GM19467 (cell line): ENCODE measurements around the gene WDR72.
"Not testable (repeated sequence)": the region's sequence is repeated elsewhere in the genome, so short reads cannot be mapped to it uniquely, and the experiment has no call there.

ENCODE experiments used
- ATAC-seq: cut with Tn5 transposase; IDR thresholded peaks from one replicate; pipeline ENCODE4 v1.9.1; 2021; ENCODE audit warnings: mild to moderate bottlenecking, moderate library complexity; ENCODE audit not compliant: unreplicated experiment

The WDR72 gene

DNA sequence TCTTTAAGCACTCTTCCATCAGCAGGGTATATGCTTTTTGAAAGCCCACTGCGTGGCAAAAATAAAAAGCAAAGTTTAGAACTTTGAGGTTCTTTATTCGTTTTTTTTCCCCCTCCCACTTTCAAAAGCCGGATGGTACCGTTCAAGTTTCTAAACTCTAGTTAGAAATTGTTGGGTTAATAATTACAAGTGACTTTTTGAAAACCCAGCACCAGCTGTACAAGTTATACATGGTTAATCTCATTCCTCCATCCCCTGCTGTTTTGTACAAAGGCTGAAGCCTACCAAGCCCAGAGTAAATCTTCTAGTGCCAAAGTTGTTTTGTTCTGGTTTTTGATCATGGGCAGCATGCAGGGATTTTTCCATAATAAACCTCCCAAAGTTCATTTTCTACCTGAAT is 48.6 kb downstream of the WDR72 start:
- ATAC-seq: no peak

DNA sequence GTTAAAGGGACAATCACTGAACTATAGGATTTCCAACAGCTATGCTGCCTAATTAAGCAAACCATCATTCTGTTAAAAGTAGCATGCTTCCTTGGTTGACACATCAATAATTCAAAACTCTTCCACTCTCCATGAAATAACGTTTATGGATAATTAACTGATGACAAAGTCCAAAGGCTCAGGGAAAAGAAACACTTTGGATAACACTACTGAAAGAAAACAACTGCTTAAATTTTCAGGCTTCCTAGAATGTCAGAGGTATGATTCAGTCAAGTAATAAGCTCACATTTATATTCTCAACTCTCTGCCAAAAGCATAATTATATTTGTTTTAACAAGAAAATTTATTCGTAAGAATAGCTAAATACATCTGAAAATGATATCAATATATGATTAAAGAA is 49.6 kb downstream of the WDR72 start:
- ATAC-seq: no peak

DNA sequence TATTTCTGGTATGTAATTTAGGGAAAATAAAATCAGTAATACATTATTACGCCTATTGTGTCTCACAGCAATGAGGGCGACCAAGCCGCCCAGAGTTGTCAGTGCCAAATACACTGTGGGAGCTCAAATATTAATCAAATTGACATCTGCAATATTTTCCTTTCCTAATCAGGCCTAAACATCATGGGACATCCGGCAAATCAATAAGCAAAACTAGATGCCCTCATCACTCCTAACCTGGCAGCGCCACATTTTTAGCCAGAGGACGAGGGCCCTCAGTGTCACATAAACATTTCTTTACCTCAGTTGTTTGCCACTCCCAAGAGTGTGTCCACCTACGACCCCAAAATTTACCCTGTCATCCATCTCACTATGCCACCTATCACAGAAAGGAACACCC is 64.1 kb downstream of the WDR72 start:
- ATAC-seq: no peak

DNA sequence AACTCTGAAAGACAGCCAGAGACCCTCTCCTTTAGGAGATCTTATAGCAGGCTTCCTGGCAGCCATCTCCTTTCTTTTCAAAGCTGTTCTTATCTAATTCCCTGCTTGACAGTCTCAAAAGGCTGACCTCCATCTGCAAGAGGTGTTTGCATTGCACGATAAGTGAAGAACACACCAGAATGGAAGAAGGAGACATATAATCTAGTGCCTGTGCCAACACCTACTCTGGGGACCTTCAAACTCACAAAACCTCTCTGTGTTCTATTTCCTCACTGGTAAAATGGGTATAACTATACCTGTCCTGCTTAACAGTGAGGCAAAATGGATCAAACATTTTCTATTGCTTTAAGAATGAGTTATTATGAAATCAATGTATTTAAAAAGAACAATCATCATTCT is 65.0 kb downstream of the WDR72 start:
- no peak for ATAC-seq

DNA sequence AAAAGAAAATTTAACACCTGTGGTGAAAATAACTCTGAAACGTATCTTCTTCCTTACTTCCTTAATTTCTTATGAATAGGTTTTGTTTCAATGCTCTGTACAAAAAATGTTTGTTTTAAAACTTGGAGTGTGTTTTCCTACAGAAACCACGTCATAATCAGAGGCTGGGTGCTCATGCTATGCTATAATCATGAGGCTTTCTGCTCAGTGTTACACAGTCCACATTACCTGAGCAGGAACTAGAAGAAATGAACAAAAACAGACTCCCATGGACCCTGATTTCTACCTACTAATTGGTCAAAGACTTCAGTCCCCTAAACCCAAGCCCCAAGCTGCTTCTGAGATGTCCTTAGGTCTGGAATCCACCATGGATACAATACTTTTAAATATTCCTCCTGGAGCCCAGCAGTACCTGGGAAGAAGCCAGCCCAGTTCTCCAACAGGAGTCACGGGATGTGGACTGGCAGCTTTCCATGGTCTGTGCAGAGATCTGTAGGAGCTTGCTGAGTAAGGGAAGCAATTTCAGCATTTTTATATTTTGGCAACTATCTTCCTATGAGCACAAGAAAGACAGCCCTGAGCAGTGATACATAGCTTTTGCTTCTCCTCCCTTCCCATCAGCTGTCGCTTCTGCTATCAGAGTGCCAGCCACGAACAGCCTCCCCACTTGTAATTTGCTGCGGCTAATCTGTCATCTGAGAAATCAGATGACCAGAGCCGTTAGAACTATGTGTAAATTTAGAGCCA is 65.6 kb downstream of the WDR72 start:
- ATAC-seq: no peak

DNA sequence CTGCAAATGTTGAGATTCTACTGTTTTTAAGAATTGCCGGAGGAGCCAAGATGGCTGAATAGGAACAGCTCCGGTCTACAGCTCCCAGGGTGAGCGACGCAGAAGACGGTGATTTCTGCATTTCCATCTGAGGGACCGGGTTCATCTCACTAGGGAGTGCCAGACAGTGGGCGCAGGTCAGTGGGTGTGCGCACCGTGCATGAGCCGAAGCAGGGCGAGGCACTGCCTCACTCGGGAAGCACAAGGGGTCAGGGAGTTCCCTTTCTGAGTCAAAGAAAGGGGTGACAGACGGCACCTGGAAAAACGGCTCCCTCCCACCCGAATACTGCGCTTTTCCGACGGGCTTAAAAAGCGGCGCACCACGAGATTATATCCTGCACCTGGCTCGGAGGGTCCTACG is 75.3 kb downstream of the WDR72 start:
- not testable (repeated sequence) for ATAC-seq

DNA sequence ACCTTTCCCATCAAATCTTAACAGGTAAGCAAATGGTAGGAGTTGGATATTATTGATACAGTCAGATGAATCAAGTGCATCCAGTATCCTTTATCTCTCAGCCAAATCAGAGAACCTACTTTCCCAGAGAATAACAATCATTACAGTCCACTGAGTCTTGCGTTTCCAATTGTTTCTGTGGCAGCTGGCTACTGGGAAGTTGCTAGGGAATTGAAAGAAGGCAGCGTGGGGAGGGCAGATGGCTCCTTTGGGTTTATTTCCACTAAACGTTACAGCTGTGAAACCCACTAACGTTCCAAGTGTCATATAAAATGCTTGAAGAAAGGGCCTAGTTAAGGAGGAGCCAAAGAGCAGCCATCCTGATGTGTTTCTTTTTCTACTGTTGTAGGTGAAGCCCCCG is 78.4 kb downstream of the WDR72 start:
- no peak for ATAC-seq

DNA sequence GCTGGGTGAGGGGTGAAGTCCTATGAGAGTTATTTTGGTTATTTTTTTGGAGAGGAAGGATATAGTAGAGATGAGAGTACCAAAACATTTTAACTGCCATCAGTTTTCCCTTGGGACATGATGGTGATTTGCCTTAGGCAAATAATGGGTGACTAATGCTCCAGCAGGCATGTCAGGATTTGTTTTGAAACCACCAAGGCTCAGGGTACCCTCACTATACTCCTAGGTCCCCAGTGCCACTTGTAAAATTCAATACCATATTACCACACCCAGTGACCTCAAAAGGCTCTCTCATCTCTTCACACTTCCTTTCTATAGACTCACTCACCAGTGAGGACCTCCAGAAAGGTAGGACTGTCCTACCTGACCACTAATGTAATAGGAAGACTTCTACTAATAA is 83.6 kb downstream of the WDR72 start:
- ATAC-seq: no peak

DNA sequence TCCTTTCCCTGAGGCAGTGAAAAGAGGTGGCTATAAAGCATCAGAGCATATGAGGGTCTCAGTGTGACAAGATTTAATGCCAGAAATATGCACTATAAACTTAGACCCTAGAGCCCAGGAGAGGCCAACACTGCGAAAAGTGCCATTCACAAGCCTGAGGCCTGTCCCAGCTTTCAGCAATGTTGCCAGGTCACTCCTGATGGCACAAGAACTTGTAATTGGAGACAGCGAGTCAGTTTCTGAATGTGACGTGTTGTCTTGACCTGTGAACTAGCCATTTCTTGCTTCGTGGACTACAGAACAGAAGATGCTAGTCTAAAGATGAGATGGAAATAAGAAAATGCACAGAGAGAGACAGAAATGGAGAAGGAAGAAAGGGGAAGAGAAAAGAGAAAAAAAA is 87.9 kb downstream of the WDR72 start:
- ATAC-seq: no peak

DNA sequence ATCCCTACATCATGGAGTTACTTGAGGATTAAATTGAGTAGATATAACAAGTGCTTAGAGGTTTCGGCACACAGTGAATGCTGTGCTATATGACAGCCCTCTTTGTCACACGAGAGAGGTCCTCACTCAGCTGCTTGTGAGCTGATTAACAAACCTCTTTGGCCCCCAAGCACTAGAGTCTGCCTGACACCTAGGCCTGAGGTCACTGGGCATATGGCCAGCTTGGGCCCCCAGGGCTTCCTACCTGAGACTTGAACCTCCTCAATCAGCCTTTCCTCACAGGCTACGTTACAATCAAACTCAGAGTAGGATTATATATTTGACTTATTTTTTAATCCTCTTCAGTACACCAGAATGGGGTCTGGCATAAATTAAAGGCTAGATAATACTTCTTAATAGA is 88.8 kb downstream of the WDR72 start:
- ATAC-seq: no peak

DNA sequence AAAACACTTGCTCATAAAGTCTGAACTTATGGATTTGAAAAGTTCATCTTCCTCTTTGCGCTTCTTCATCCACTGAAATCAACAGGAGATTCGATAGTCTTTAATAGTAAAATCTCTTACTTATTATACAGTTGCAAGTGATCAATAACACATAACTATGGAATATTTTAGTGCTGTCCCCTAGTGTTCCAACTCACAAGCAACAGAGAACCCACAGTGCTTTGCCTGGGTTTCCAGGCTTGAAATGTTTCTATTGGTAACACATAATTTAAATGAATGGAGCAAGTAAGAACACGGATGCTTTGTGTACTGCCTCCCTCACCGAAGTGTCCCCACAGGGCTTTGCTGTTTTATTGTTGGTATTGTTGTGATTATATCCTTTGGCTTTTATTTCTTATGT is 93.5 kb downstream of the WDR72 start:
- ATAC-seq: no peak

DNA sequence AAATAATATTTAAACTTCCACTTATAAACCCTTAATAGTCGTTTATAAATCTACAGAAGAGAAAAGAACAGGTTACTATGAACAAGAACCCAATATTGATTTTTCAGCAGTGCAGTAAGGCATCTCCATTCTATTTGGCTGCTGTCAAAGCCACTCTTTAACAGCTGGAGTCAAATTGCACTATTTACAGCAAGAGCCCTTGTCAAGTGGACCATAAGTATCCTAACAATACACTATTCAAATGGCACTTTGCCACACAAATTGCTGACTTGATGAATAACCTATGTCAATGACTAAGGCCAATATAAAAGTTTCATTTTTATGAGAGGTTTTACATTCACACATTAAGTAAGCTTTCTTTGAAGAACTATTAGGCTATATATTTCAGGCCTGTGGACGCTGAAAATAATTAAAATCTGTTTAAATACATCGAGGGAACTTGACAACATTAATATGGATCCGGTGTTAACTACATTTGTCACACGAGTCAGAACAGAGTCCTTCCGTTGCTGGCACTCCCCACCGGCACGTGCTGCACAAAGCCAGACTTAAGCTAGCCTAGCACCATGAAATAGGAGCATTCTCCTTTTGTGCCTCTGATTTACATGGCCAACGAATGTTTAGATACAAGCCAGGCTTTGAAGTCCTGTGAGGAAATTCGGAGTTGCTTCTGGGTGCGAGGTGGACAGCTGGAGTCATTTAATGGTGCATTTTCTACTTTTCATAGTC is 100.5 kb downstream of the WDR72 start:
- no peak for ATAC-seq

DNA sequence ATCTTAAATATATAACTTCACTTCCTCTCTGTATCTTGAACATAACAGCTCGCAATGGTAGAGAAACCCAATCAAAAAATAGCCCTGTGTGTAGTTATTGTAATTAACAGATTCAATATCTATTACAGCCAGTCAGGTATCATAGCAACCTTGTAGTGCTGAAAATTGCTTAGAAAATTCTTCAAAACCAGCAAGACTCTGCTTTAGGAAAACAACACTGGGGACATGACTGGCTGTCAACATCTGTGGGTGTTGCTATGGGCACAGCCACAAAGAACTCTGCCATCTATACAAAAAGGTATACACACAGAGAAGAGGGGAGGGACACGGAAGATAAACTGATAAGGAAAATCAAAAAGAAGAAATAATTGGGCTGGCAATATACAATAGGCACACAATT is 101.2 kb downstream of the WDR72 start:
- ATAC-seq: no peak

DNA sequence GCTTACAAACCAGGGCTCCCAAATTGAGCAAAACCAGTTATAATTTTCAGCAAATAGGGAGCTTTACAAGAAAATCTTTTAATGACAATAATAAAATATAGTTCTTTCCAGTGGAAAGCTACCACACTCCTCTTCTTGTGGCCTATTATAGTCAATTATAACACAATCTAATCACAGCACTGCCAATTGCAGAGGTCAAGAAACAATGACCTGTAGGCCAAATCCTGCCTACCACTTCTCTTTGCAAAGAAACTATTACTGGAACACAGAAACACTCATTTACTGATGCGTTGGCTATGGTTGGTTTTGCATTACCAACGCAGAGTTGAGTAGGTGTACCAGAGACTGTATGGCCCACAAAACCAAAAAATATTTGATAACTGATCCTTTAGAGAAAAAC is 110.5 kb downstream of the WDR72 start:
- no peak for ATAC-seq

DNA sequence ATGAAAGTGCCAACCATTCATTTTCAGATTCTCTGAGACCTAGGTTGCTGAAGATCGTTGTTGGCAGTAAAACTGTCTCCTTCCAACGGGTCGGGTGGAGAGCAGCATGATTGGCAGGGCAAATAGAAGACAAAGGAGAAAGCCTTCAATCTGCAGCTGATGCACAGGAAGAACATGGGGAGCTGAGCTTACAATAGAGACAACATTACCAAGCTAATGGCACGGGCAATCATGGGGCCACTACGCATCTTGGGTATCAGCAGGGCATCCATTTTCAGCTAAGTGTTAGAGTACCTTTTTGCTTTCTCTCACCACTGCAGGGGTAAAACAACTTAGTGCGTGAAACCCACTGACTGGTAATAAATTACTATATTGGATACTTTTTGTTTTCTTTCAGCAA is 114.8 kb downstream of the WDR72 start:
- no peak for ATAC-seq

DNA sequence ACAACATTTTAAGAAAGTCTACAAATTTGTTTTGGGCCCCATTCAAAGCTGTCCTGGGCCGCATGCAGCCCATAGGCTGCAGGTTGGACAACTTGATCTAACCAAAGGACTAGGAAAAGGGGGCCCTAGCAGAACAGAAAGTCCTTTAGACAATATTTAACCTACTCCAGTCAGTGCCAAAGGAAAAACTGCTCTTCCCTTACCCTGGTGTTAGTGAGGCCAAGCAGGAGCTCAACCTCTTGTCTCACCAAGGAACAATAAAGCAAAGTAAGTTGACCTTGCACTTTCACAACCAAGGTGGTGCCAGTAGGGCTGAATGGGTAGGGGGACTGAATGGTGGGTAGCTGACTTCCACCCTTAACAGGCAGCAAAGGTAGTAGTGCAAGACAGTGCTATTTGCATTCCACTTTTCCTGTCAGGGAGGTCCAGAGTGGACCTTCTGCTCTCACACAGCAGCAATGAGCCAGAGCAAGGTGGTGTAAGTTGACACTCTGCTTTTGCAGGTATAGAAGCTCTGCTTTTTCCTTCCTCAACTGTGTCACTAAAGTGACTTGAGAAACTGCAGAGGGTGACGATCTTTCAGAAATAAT is 124.9 kb downstream of the WDR72 start:
- no peak for ATAC-seq

DNA sequence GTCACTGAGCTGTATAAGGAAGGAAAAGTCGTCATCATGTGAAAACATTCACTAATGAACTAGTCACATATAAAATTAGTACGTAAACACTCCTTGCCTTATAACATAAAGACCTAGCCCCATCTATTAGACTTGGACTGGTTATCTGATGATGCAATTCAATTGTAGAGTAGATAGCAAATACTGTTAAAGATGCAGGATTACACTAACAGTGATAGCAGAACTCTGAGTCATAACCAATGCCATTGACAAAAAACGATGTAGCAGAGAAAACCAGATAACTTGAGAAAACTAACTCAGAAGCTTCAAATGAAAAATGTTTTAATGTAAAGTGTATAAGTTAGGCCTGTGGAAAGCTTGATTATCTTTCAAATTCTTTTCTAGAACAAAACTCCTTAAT is 132.2 kb downstream of the WDR72 start:
- no peak for ATAC-seq

DNA sequence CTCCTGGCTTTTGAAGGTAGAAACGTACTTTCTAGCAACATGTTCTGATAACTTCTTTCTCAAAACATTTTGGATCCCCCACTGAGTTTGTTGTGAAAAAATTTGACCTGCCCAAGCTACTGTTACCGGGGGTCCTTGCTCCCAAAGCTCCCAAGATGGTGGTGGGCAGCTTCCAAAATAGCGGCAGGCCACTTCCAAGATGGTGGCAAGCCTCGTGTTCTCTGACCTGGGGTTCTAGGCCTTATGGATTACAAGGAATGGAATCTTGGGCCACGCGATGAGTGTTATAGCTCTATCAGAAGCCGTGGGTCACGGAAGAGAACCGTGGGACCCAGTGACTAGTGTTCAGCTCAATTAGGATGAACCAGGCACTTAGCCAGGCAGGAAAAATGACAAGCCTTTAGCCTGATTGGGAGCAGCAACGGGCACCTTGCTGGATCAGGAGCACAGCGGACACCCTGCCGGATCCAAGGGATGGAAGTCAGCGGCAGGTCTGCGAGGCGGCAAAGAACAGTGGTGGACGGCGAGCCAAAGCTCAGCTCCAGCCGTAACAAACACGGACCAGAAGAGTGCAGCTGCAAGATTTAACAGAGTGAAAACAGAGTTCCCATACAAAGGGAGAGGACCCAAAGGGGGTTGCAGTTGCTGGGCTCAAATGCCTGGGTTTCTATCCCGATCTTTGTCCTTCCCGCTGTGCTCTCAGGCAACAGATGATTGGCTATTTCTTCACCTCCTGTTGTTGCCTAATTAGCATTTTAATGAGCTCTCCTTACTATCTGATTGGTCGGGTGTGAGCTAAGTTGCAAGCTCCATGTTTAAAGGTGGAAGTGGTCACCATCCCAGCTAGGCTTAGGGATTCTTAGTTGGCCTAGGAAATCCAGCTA is 133.3 kb downstream of the WDR72 start:
- no peak for ATAC-seq

DNA sequence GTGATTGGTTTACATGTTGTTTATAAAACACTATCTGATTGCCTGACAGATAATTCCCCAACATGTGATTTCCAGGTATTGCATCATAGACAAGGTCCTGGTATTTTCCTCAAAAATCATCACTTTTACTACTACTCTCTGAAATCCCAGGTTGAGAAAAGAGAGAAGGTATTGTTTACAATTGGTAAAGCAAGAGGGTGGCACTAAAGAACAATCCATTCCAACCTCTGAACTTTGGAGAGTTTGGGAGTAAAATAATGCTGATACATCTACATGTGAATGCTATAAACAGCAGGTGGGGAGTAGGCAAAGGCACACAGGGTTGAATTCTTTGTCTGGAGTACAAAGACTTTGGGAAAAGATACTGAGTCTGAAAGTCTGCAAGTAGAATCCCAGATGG is 134.2 kb downstream of the WDR72 start:
- no peak for ATAC-seq

DNA sequence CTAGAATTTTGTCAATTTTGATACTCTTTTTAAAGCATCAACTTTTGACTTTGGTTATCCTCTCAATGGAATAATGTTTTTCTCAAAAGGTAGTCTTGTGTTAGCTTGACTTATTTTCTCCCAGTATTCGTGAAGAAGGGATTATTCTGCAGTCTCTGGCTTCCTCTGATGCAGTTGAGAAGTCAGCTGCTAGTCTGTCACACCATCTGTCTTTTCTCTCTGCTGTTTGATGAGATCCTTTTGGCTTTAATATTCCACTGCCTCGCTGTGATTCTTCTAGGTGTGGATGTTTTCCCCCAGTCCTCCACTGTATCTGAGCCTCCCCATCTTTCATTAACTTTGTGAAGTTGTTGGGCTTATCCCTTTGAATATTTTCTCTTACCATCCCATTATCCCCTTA is 141.0 kb downstream of the WDR72 start:
- ATAC-seq: no peak

DNA sequence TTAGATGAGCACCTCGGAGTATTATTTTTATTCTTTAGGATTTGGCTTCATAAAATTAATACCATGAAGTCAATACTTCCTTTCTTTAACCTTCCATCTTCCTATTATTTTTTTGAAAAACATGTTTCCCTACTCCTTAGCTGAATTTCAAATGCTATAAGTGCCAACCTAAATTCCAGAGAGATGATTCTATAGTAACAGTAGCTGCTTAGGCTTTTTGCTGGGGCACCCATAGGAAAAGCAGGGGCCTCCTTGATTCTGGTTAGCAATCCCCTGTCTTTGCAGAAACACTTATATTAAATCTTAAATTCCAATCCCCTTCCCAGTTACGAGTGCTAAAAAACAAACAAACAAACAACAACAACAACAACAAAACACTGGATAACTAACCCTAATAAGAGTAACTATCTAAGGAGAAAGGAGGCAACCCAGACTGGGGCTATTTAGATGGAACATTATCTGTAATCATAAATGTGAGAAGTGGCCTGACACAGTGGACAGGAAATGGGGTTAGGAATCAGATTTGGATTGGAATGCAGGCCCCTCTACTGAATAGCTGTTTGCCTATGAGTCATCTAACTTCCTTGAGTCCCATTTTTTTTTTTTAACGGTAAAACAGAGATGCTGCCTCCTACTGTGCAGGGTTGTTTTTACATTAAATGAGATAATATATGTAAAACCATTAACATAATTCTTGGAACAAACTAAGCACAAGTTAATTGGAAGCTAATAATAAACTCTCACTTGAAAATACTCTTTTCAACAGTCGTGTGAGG is 148.1 kb downstream of the WDR72 start:
- ATAC-seq: no peak
